NCI-H2107 treated with DMSO at 0.1 percent for 48 hours (cell line): ENCODE results near the gene ABCA2.
"Not testable (repeated sequence)": the region's sequence is repeated elsewhere in the genome, so short reads cannot be mapped to it uniquely, and the experiment has no call there.

ENCODE experiments used
- DNase-seq: peaks from one replicate; lab custom pipeline; 2025; ENCODE audit not compliant: unreplicated experiment; lab: John Stamatoyannopoulos, UW

Gene ABCA2

DNA sequence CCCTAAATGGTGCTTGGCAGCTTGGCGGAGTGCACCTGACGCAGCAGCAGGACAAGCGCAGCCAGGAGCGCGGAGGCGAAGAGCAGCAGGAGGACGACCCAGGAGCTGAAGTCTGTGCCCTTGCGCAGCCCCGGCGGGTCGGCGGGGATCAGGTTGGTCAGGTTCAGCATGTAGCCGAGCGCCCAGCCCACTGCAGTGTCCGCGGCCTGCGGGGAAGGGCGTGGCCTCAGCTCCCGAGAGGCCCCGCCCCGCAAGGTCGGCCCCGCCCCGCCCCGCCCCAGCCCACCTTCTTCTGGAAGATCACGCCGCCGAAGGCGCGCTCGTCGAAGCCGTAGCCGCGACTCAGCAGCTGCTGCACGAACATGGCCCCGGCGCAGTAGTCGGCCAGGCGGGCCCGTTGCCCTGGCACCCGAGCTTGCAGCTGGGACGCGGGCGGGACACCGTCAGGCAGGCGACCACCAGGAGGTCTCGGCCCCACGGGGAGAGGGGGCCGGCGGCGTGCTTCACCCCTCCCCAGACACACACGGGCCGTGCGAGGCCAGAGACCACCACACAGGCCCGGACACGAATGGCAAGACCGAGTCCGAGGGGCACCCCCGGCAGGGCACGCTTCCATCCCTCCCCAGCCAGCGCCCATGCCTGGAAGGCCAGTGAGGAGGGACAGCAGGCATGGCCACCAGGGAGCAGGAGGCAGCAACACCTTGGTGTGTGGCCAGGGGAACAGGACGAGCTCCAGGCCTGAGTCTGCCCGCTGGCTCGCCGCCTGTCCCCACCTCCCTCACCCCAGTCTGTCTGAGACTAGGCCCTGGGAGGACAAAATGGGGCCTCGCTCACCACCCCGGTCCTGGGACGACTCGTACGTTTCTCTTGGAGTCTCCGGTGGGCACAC is 20.9 kb upstream of the ABCA2 start:
- no peak for DNase-seq

DNA sequence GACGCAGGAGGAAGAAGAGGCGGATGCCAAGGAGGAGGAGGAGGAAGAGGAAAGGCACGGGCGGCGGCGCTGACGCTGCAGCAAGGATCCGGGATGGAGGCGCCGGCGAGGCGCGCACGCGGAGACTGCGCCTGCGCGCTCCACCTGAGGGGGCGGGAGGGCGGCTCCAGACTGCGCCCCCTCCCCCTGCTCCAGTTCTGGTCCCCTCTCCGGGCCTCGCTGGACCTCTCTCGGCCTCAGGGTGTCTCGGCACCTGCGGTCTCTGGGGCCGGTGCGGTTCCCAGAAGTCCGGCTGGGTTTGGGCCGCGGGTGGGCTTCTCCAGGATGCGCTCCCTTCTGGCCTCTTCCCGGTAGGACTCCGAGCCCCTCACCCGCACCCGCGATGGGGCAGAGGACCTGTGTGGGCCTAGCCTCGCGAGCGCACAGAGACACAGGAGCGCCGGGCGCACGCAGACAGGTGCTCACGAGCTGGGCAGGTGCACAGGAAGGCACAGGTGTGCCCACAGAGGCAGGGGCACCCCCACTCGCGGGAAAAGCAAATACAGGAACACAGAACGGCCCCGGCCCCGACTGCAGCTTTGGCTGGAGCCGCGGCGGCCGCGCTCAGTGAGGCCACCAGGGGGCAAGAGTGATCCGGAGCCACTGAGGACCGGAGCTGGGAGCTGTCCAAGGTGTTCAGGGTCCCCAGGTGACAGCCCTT is 18.2 kb upstream of the ABCA2 start, which contains the start of gene NPDC1:
Gene NPDC1 (minus strand): TSS at position 90 of the 700 bp plus-strand sequence. CDS start 188 bp downstream, outside the sequence.
- DNase-seq, result peak; percentile 88

DNA sequence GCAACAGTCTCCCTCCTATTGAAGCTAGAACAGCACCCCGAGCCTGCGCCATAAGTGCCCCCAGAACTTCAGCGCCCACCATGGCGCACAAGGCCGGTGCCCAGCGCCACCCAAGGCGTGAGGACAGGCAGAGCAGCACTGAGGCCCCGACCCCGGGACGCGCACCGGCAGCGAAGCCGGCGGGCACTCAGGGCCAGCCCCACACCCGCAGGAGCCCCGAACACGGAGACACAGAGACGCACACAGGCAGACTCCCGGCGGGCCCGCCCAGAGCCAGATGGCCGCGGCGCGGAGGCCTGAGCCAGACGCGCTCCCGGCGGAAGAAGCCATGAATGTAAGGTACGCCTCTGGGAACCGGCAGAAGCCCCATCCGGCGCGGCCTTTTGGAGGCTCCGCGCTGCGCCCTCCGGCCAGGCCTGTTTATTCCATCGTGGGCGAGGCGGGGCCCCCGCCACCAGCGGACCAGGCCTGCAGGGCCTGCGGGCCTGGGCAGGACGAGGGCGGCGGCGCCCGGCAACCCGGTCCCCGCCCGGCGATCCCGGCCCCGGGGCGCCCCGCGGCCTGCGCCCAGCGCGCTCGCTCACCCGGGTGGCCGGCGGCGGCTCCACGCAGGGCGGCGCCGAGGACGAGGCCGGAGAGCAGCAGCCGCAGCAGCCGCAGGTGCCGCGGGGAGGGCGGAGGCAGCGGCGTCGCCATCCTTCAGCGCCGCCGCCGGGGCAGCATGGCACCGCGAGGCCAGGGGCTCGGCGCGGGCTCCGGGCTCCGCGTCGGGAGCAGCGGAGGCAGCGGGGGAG is 17.5 kb upstream of the ABCA2 start:
- peak; percentile 28 for DNase-seq

DNA sequence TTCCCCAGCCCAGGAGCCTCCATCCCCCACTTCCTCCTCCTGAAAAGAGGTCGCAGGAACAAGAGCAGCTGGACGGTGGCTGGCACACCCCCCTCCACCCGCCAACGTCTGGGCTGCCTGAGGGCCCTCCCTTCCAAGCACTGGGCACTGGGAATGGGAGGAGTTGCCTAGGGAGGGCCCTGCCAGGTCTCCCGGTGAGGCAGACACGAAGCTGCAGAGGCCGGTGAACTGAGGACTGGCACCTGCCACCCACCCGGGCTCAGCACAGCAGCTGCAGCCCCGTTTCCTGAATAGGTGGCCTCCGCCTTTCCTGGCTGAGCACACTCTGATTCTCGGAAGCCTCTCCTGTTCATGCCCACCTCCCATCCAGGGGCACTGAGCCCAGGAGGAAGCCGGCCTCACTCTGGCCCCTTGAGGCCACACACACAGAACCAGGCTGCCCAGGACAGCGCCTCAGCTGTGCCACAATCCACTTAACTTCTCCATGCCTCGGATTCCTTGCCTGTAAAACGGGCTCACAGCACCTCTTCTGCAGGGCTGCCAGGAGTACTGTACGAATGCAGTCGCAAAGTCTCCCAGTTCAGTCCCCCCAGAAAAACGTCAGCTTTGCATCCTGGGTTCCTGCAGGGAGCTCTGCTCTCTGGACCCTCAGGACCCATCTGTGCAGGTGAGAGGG is 16.6 kb upstream of the ABCA2 start:
- DNase-seq, result peak; percentile 38

DNA sequence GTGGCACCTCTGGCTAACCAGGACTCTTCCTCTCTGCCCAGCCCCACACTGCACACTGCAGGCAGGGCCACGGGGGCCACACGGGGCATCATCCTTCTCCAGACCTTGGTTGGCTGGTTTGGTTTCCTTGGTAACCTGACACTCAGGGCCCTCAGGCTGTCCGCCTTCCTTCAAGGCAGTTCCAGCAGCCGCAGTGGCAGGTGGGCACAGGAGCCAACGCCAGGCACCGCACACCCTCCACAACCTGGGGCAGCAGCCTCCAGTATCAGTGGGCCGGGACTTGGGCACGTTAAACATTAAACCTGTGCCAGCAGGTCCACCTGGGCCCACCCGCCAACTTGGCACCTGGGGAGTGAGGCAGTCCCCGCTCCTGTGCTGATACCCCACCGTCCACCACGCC is 16.0 kb upstream of the ABCA2 start:
- no peak for DNase-seq

DNA sequence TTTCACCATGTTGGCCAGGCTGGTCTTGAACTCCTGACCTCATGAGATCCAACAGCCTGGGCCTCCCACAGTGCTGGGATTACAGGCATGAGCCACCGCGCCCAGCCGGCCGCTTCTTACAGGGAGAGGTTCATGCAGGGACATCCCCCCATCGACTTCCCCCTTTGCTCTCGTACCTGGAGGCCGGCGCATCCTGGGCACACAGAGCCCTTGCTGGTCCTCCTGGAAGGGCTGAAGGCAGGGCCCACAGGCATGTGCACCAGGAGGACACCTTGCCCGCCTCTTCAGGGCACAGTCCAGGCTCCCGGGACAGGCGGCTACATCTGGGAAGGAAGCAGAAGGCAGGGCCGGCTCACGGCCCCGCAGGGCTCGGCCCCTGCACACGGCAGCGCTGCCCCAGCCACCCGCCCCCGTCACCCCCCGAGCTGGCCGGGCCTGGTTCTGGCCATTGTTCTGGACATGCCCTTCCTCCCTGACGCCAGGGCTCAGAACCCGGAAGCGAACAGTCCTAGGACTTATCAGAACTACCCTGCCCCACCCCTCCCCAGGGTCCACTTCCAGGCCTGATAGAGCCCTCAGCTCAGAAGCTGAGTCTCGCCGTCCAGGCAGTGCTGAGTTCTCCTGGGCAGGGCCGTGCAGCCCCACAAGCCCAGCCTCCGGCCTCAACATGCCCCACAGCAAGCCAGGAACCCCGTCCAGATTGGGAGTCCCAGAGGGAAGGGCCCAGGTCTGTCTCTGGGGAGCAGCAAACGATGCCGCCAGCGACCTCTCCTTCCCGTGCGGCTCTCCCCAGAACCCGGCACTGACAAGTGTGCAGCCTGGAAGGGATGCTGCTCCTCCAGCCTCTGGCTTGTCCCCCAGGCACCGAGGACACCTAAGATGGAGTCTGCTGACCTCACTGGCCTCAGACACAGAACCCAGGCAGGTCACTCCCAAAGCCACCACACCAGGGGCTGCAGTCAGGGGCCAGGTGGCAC is 15.0 kb upstream of the ABCA2 start:
- DNase-seq, result no peak

DNA sequence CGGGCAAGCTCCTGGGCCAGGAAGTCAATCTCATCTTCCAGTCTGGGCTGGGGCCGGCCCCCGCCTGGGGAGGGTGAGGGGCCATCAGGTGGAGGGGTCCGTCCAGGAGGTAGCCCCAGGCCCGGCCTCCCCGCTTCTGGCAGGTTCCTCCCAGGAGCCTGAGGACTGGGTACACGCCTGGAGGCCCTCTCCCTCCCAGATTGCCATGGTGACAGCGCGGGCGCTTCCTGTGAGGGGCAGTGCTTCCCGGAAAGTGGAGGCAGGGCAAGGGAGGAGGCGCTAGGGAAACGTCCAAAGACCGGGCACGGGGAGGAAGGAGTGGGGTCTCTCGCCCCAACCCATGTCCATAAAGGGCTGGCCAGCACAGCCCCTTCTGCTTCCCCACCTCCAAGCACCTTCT is 13.1 kb upstream of the ABCA2 start:
- no peak for DNase-seq

DNA sequence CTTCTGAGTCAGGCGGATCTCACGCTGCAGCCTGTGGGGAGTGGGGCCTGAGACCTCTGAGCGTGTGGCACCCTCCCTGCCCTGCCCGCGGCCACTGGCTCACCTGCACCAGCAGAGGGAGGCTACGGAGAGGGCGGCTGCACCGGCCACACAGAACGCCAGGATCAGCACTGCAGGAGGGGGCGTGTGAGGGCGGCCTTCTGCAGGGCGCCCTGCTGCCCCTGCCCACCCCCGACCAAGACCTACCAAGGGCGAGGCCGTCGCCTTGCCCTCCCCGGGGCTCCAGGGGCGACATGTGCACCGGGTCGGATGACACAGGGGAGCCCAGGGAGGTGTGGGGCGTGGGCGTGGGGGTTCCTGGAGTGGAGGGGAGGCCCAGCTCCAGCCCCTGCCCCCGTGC is 12.5 kb upstream of the ABCA2 start:
- DNase-seq, result no peak

DNA sequence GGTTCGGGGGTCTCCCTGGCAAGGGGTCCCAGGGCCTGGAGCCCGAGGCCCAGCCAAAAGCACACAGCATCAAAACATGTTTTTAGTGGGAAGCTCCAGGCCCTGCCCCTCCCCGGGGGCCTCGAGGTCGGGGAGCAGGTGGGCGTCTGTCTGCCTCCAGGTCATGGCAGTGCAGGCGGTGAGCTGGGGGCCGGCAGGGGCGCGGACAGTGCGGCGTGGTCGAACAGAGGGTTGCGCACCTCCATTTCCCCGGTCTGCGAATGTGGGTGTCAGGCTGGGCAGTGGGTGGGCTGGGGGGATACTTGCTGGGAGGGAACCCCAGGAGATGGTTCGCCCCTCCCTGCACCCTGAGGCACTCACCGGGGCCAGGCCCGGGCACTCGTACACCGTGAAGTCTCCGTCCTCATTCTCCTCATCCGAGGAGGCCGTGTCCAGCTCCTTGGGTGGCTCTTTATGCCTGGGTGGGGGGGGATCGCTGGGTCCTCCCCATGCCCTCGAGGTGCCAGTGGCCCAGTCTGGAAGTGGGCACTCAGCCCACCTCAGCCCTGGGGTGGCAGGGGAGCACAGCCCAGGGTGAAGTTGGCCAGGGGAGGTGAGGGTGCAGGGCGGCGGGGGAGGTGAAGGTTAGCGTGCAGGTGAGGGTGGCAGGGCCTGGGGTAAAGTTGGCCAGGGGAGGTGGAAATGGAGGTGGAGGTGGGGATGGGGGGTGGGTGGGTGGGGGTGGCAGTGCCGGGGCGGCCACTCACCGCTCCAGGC is 11.8 kb upstream of the ABCA2 start:
- no peak for DNase-seq

DNA sequence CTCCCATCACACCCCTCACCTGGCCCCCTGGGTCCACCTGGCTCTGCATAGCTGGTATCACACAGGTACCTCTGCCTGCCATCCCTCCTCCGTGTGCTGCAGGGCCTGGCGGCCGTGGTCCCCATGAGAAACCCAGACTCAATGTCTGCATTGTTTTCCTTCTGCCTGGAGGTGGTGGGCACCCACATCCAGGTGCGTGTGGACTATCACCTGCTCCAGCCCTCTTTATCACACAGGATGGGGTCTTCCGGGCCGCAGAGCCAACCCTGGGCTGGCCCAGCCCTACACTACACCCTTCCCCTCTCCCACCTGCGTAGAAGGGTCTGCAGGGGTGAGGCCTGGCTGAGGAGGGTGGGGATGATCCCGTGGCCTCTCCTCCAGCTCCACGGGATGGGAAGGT is 10.9 kb upstream of the ABCA2 start:
- no peak for DNase-seq

DNA sequence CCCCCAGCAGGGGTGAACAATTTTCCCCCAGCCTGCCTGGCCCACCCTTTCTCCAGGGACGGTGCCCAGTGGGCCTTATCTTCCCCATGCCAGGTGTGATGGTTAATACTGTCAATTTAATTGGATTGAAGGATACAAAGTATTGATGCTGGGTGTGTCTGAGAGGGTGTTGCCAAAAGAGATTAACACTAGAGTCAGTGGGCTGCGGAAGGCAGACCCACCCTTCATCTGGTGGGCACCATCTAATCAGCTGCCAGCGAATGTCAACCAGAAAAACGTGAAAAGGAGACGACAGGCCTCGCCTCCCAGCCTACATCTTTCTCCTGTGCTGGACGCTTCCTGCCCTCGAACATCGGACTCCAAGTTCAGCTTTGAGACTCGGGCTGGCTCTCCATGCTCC is 9.4 kb upstream of the ABCA2 start:
- DNase-seq, result no peak

DNA sequence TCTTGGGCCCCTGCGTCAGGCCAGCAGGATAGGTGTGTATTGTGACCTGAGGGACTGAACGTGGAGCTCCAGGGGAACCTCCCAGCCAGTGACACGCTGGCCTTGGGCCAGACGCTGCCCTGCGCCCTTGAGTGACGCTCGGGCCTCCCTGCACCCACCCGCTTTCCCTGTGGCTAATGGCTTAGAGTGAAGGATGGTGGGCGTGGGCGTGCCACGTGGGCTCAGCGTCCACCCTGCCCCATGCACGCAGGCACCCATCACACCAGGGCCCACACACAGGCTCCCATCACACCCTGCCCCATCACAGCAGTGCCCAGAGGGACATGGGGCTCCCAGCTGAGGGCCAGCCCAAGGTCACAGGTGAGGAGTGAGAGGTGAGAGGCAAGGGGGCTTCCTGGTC is 9.0 kb upstream of the ABCA2 start:
- no peak for DNase-seq

DNA sequence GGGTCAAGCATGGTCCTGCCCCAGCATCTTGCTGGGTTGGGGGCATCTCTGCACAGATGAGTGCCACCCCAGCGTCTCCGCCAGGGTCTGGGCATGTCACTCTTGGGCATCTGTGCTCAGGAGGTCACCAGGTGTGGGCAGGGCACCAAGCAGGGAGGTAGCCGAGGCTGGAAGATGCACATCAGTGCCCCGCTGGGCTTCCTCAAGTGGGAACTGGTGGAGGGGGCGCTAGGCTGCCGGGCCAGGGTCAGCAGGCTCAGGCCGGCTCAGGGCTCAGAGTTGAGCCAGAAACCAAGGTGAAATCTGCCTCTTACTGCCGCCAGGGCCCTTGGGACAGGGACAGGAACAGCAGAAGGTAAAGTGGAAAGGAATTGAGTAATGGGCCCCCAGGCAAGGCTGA is 7.9 kb upstream of the ABCA2 start:
- DNase-seq, result no peak

DNA sequence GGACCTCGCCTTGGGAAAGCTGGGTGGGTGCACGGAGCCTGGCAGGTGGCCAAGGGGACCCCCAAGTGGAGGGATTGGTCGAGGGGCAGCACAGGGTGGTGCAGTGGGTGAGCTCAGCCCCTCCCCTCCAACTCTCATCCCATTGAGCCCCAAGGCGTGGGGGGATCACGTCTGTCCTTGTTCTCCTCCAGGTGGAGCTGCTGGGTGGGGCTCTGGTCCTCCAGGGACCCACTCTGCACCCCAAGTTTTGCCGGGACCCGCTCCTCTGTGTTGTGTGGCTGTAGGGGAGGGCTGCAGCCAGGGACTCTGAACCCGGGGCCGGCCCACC is 7.4 kb upstream of the ABCA2 start:
- no peak for DNase-seq

DNA sequence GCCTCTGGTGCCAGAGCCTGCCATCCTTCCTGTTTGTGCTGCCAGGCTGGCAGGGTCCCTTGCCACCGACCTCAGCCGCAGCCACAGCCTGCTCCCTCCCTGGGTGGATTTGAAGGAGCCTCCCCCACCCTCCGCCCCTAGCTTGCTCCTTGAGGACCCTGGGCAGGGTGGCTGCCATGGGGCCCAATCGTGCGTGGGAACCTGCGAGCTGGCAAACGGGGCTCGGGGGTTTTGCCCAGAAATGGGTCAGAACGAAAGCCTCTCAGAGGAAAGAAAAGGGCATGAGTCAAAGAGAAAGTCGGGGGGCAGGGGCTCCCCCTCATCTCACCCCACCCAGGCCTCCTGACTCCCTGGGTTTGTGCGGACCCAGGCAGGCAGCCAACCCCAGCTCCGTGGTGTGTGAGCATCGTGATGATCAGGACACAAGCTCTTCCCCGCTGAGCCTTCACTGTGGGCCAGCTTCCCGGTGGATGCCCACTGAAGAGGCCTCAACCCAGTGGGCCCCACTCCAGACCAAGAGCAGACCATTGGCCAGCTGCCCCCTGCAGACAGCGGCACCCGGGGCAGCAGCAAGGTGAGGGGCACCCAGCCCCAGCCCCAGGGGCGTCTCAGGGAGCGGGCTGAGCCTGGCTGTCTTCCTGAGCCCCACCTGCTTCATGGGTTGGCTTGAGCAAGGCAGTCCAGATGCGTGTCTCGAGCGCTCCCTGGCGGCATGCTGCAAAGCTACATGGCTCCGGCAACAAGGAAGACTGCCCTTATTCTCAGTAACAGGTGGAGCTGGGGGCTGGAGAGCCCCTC is 6.9 kb upstream of the ABCA2 start:
- peak; percentile 86 for DNase-seq

DNA sequence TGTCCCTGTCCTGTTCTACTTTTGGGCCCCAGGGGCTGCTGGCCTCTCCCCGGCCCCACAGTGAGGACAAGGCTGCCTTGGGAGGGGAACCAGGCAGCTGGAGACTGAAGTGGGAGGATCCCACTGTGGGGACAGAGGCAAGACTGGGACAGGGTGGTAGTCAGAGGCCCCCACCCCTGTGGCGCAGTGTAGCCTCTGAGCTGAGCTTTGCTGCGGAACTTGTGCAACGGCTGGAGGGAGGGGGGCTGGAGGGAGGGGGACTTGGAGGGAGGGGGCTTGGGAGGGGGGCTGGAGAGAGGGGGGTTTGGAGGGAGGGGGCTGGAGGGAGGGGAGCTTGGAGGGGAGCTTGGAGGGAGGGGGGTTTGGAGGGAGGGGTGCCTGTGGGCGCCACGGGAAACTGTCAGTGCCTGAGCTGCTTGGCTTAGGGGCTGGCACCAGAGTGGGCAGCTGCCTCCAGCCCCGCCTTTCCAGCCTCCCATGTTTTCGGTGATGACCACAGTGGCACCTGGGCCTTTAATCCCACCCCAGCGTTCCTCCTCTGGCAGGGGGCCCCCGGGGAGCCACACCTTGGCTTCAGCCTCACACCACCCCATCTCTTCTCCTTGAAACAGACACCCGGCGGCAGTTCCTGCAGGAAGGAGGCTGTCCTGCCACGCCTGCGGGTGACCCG is 6.1 kb upstream of the ABCA2 start:
- DNase-seq, result no peak

DNA sequence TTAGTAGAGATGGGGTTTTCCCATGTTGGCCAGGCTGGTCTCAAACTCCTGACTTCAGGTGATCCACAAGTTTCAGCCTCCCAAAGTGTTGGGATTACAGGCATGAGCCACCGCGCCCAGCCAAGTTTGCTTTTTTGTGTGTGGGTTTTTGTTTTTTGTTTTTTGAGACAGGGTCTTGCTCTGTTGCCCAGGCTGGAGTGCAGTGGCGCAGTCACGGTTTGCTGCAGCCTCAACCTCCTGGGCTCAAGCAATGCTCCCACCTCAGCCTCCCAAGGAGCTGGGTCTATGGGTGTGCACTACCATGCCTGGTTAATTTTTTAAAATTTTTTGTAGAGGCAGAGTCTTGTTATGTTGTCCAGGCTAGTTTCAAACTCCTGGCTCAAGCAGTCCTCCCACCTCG is 5.4 kb upstream of the ABCA2 start:
- DNase-seq, result not testable (repeated sequence)

DNA sequence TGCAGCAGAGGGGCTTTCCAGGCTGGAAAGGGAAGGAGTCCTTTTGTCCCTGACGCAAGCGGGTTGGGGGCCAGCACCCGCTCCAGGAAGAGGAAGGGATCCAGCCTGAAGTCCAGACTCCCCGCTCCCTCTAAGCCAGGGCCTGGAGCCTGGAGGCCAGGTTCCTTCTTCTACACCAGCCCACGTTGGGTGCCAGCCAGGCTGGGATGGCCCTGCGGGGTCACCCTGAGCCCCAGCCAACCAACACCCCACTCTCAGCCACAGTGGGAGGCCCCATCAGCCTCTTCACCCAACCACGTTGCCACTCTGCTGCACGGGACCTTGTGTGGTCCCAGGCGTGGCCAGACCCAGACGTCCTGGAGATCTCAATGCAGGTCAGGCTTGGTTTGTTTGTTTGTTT is 4.8 kb upstream of the ABCA2 start:
- no peak for DNase-seq
